Ishikawa (cell line): ENCODE results near the gene GUCD1.

Source experiments
- CEBPB ChIP-seq: IDR thresholded peaks from 2 replicates; pipeline ENCODE4 v1.6.1; 2012
- CREB1 ChIP-seq: IDR thresholded peaks from 2 replicates; pipeline ENCODE4 v1.6.1; 2012; ENCODE audit warnings: low read depth
- EP300 ChIP-seq: IDR thresholded peaks from 2 replicates; pipeline ENCODE4 v1.6.1; 2012; ENCODE audit warnings: borderline replicate concordance
- FOXM1 ChIP-seq: IDR thresholded peaks from 2 replicates; pipeline ENCODE4 v1.6.1; 2012; ENCODE audit warnings: low read depth, borderline replicate concordance
- MAX ChIP-seq: IDR thresholded peaks from 2 replicates; pipeline ENCODE4 v1.6.1; 2012
- NFIC ChIP-seq: IDR thresholded peaks from 2 replicates; pipeline ENCODE4 v1.6.1; 2012
- RAD21 ChIP-seq: IDR thresholded peaks from 2 replicates; pipeline ENCODE4 v1.6.1; 2012; ENCODE audit warnings: low read depth
- REST ChIP-seq: IDR thresholded peaks from 2 replicates; pipeline ENCODE4 v1.6.1; 2012; ENCODE audit warnings: low read depth, mild to moderate bottlenecking
- TAF1 ChIP-seq: IDR thresholded peaks from 2 replicates; pipeline ENCODE4 v1.6.1; 2012; ENCODE audit warnings: low read depth, mild to moderate bottlenecking
- TCF12 ChIP-seq: IDR thresholded peaks from 2 replicates; pipeline ENCODE4 v1.6.1; 2012; ENCODE audit warnings: low read depth
- YY1 ChIP-seq: IDR thresholded peaks from 2 replicates; pipeline ENCODE4 v1.6.1; 2012; ENCODE audit warnings: low read depth

GRCh38 chr22:24550902-24551435, 4.0 kb downstream of the GUCD1 start:
- TF ChIP-seq FOXM1 (no peak), RAD21 (no peak), TCF12 (no peak), REST (no peak), TAF1 (no peak), CEBPB (no peak), EP300 (no peak), YY1 (no peak), MAX (no peak), CREB1 (no peak), NFIC (no peak)
